ENCODE data around the gene SLC8A3. TPM values are rescaled to one million over a fixed set of nuclear protein-coding genes. Genes with fewer than 3 reads are reported as not detected.

The SLC8A3 gene
- total RNA-seq, 2 donors from 2014 or later, result 0.49 to 0.95 TPM

GRCh38 chr14:70162358-70162757 is 26.4 kb downstream of the SLC8A3 start:
- H3K27ac ChIP-seq, result no peak overlapping the region
- H3K4me1 ChIP-seq (ENCODE audit: control insufficient read depth in 1 of 2, low read depth in 2 of 2), result no peaks in the 10 kb centered on the region
- DNase-seq (ENCODE audit: low spot score) (no peak), ATAC-seq (ENCODE audit: insufficient number of reproducible peaks, low FRiP score, low read depth) (no peak)
- no peaks in the 10 kb centered on the region for H3K27me3 ChIP-seq (replicated peaks; ENCODE audit: insufficient read depth)
- H3K4me3 ChIP-seq, result no peak overlapping the region
- no peaks in the 10 kb centered on the region for H3K9me3 ChIP-seq
- no peaks in the 10 kb centered on the region for H3K36me3 ChIP-seq
- TF ChIP-seq CTCF (IDR thresholded peaks at IDR 0.05), result no peak

- Histone ChIP-seq H3K4me1 (ENCODE audit: control insufficient read depth in 1 of 2, low read depth in 2 of 2) (no peaks in the 10 kb centered on the region), H3K27ac (no peak overlapping the region), H3K9me3 (no peaks in the 10 kb centered on the region), H3K36me3 (no peaks in the 10 kb centered on the region), H3K27me3 (replicated peaks; ENCODE audit: insufficient read depth) (no peaks in the 10 kb centered on the region), H3K4me3 (no peak overlapping the region)
- no peak for TF ChIP-seq CTCF (IDR thresholded peaks at IDR 0.05)
- DNase-seq (ENCODE audit: low spot score), result no peak
- ATAC-seq (ENCODE audit: insufficient number of reproducible peaks, low FRiP score, low read depth), result no peak
Observed at GRCh38 chr14:70156592-70156991, 32.2 kb downstream of the SLC8A3 start.

- TF ChIP-seq CTCF (IDR thresholded peaks at IDR 0.05), result no peak
- ATAC-seq (ENCODE audit: insufficient number of reproducible peaks, low FRiP score, low read depth) (no peak), DNase-seq (ENCODE audit: low spot score) (no peak)
- Histone ChIP-seq H3K27me3 (replicated peaks; ENCODE audit: insufficient read depth) (no peaks in the 10 kb centered on the region), H3K4me3 (no peak overlapping the region), H3K4me1 (ENCODE audit: control insufficient read depth in 1 of 2, low read depth in 2 of 2) (no peaks in the 10 kb centered on the region), H3K27ac (no peak overlapping the region), H3K9me3 (no peaks in the 10 kb centered on the region), H3K36me3 (no peaks in the 10 kb centered on the region)
Observed at GRCh38 chr14:70152704-70153103, 36.0 kb downstream of the SLC8A3 start.

GRCh38 chr14:70152081-70152480 is 36.7 kb downstream of the SLC8A3 start:
- no peak for TF ChIP-seq CTCF (IDR thresholded peaks at IDR 0.05)
- DNase-seq (ENCODE audit: low spot score) (no peak), ATAC-seq (ENCODE audit: insufficient number of reproducible peaks, low FRiP score, low read depth) (no peak)
- H3K4me1 ChIP-seq (ENCODE audit: control insufficient read depth in 1 of 2, low read depth in 2 of 2), result no peaks in the 10 kb centered on the region
- H3K27me3 ChIP-seq (replicated peaks; ENCODE audit: insufficient read depth), result no peaks in the 10 kb centered on the region
- H3K9me3 ChIP-seq, result no peaks in the 10 kb centered on the region
- no peak overlapping the region for H3K4me3 ChIP-seq
- no peak overlapping the region for H3K27ac ChIP-seq
- no peaks in the 10 kb centered on the region for H3K36me3 ChIP-seq

- Histone ChIP-seq H3K27me3 (replicated peaks; ENCODE audit: insufficient read depth) (no peaks in the 10 kb centered on the region), H3K4me1 (ENCODE audit: control insufficient read depth in 1 of 2, low read depth in 2 of 2) (no peaks in the 10 kb centered on the region), H3K4me3 (no peak overlapping the region), H3K9me3 (no peaks in the 10 kb centered on the region), H3K27ac (no peak overlapping the region), H3K36me3 (no peaks in the 10 kb centered on the region)
- ATAC-seq (ENCODE audit: insufficient number of reproducible peaks, low FRiP score, low read depth) (no peak), DNase-seq (ENCODE audit: low spot score) (no peak)
- TF ChIP-seq CTCF (IDR thresholded peaks at IDR 0.05), result no peak
Observed at GRCh38 chr14:70149596-70150165, 39.1 kb downstream of the SLC8A3 start.

All from thoracic aorta (tissue), 2 donors.